Measurements from ENCODE around the gene FMOD.
A peak's percentile ranks its signal among the peaks of the same experiment; 100 is the strongest.

FMOD gene

DNA sequence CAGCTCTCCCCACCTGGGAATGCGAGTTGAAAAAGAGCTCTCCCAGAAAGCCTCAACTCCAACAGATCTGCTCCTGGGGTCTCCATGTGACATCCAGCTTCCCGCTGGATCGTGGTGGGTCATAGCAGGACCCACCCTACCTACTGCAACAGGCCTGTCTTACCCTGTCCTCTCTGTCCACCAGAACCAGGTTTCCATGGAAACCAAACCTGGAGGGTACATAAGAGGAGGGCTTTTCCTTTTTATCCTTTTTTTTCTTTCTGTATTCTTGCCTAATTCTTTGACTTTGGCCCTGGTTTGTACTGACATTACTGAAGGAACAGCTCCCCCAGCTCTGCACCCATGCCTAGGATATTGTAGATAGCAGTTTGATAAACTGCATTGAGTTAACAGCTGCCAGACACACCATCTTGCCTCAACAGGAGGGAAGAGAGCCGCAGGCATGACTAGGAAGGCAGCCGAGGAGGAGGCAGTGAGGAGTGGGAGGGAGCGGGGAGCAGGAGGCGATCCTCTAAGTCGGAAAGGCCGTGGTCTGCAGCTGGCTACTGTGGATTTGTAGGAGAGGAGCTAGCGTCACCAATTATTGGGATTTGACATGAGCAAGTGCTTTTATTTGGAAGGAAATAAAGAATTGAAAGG, 9.7 kb upstream of the FMOD start:
- no peak for DNase-seq

DNA sequence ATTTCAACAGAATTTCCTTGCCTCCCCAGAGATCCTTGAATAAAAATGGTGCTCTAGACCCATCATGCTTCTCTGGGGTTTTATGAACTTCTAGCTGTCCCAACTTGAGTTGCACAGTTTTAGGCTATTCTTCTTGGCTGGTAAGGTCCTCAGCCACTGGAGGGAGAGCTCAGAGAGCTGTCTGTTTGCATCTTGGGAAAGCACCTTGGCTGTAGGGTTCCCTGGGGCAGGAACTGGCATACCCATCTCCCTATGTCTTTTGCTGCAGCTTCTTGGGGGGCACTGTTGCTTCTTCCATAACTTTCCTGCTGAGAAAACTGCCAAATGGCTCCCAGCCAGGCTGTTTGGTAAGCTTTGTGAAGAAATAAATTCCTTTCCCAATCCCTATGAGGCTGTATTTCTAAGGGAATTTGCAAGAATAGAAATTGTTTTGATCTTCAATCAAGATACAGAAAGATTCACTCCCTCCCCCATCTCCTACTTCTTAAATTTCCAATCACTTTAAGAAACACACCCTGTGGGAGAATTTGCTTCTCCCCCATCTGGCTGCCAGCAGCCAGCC, 8.2 kb upstream of the FMOD start:
- DNase-seq = no peak

DNA sequence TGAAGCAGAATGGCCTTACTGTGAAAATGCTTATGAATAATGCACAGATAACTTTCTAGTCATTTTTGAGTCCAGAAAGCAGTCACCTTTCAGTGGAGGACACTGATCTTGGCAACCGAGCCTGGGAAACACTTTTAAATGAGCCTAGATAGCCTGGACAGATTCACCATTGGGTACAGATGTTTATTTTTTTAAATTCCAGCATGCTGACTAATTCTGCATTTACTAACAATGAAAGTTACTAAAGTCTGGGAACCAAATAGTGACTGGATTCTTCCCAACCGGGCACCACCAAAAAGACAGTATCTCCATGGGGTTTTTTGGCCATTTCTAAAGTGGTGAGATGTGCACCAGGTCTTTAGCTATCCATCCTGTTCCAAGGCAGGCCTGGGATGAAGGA, 3.3 kb upstream of the FMOD start:
- no peak for DNase-seq

DNA sequence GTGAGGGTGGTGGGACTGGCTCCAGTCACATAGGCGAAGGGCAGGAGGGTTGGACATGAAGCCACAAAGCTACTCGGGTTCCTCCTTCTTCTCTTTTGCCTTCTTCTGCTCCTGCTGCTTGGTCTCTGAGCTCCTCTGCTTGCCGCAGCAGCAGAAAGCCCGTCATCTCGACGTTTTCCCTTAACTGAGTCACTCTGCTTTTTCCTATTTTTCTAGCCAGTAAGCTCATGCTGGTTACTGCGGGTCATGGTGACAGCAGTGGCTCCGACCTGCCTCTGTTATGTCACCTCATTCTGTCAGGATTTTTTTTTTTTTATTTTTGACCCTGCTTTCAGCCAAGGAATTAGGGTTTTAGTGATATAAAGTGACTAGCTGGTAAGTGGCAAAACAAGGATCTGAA, 2.6 kb upstream of the FMOD start:
- no peak for DNase-seq

DNA sequence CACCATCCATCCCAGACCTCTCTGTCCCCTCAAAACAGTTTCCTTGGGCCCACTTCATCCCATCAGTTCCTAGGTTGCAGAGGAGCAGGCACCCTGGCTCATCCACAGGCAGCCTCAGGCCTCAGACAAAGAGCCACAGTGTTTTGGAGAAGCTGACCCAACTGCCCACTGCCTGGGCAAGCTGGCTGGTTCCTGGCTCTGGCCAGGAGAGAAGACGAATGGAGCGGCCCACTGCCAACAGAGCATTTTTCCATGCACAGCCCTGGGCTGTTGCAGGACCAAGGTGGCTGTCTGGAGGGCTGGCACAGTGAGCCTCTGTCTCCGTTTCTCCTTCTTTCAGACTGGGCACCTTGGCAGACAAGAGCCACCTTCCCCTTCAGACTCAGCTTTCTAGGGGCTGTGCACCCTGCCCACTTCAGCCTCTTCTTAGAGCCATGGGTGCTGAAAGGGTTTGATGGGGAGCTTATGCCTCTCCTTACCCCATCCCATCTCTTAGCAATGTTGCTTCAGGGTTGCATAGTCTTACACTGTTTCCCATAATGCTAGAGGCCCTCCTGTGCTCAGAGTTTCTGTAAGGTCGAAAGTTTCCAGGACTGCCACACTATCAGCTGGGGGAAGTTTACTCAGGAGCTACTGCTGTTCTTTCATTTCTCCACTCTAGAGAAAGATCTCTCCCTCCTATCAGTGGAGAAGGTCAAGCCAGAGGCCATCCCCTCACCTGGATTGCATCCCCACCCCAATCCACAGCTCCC, 973 bp downstream of the FMOD start:
- DNase-seq = no peak

DNA sequence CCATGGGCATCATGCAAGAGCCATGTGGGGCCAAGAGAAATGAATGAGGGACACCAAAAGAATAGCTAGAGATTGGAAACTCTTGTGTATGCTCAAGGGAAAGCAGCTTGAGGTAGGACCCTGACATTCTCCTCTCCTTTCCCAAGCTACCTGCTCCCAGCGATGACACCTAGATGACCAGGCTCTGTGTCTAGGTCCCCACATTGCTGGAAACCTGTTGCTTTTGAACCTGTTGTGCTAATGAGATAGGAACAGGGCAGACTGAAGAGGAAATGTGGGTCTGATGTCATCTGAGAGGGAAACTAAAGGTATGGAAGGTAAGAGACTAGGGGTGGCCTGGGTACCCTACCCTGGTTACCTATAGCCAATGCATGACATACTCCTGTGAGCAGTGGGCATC, 1.8 kb downstream of the FMOD start:
- DNase-seq = no peak

DNA sequence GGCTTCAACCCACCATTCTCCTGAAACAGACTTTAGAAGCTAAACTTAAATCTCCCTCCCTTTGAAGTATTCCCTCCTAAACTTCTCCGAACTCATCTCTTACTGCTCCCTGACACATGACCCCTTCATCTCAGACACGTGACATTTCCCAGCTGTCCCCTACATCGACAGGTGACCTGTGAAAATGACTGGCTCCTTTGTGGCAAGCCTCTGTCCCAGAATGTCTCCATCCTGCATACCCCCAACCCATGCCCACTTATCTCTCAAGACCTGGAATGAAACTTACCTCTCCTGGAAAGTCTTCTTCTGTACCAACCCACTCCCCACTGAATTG, 4.2 kb downstream of the FMOD start:
- no peak for DNase-seq

DNA sequence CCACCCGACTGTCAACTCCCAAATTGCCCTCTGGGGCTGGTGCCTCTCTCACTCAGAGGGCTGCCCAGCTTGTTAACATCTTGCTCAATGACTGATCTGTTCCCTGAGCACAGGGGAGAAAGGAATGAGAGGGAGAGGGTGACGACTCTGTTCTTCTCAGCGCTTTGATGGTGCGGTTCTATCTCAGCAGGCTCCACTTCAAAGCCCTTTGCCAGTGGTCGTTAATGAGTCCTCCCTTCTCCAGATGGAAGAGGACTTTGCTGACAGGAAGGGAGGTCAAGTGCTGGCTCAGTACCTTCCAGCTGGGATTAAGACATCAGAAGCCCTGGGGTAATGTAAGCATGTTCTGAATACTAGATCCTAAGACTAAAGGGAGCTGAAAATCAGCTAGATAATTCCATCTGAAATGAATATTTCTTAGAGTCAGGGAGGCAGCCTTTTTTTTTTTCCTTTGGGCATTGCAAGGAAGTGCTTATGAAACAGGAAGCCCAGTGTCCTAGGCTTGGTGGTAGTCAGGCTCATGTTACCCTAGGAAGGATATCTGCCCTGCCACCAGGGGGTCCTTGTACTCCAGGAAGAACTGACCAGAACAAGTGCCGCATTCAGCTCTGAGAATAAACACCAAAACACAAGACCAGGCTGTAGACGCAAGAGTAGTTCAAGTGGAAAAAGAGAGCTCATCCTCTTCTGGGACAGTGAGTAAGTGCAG, 4.7 kb downstream of the FMOD start:
- DNase-seq = peak; percentile 17

DNA sequence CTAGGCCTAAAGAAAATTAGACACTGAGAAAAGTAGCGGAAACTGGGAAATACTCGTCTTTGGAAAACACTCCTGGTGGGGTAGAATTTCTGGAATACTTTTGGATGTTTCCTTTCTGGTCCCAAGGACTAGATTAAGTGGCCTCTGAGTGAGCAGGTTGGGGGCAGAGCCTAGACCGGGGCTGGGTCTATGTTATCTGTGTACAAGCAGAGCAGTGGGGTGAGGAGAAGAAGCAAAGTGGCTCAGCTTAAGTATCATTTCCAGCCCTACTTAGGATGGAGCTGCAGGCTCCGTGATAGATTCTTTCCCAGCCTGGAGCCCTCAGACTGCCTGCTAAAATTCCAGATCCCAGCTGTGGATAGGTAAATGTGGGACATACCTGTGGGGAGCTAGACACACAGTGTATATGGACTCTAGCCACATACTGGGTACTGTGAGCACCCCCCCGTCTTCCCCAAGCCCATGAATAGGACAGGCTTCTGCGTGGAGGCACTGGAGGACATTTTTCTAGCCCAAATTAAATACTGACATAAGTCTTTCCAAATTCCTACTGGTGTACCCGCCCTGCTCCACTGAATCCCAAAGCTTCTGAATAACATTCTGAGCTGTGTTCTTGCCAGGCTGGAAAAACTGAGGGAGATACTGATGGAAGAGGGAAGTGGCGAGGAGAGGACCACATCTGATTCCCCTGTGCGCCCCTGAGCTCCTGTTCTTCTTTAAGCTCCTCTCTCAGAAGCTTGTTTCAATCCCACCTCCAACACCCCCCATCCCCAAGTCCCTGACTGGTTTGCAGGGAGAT, 6.8 kb downstream of the FMOD start:
- no peak for DNase-seq

DNA sequence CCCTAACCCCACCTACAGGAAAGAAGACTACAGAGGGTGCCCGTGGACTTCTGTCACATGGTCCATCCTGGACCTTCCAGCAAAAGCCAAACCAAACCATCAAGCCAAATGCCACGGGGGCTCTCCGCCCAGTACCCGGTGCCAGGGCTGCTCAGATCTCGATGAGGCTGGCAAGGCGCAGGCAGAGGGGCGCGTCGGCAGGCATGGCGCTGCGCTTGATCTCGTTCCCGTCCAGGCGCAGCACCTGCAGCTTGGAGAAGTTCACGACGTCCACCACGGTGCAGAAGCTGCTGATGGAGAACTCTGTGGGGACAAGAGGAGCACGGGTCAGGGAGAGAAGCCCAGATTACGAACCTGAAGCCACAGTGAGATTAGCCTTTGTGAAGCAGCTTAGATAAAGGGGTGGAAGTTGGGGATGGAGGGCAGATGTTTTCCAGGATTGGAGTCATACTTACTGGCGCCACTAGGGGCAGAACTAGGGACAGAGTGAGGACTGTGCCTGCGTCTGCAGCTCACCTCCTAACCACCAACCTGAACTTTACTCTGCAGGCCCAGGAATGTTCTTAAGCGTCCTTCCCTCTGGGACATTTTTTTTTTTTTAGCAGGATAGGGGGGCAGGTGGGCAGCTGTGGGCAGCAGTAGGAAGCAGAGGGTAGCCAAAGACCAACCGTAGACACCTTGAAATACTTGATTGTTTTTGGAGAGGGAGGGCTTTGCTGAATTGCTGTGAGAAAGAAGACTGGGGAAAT, 8.6 kb downstream of the FMOD start:
- no peak for DNase-seq

DNA sequence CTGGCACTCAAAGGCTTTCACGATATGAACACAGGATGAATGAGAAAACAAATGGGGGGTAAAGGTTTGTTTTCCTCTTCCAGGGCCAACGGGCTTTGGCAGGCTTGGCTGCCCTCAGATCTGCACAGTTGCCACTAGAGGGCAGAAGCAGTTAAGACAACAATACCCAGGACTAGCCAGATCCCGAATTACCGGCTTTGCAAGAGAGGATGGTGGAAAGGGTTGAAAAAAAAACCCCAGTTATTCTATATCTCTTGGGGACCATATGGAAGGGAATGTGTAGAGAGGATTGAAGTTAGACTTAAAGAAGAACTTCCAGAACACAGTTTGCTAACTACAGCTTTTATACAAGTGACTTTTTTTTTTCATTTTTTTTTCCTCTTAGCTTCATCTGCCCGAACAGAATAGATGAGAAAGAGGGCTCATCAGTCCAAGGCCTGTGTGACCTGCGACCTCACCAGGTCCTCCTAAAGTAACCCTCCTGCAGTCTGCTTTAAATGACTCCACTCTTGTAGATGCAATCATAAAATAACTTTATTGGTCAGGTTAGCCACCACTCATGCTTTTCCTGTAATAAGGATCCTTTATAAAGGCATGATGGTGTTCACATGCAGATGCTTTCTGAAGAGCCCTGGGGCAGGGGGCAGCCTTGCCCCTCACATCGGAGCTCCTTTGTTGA, 10.7 kb downstream of the FMOD start:
- DNase-seq = peak; percentile 43

DNA sequence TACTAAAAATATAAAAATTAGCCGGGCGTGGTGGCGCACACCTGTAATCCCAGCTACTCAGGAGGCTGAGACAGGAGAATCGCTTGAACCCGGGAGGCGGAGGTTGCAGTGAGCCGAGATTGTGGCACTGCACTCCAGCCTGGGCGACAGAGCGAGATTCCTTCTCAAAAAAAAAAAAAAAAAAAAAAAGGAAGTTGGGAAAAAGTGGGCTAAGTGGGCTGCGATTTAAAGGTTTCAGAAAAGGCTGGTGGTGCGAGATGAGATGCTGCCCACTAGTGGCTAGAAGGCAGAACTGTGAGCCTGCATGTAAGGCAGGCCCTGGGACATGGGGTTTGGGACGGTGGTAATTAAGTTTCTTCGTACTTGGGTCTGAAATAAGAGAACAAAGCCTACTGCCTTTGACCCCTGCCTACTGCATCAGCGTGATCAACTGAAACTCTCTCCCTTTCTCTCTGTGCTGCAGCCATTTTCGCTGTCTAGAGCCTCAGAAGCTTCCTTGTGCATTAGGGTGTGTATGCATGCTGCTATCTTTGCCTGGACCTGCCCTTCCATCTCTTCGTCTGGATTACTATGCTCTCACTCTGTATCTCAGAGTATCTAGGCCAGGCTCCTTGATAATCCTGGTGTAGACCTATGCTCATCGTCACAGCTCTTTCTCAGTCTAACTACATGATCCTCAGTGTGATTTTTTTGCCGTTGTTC, 12.4 kb downstream of the FMOD start:
- no peak for DNase-seq

DNA sequence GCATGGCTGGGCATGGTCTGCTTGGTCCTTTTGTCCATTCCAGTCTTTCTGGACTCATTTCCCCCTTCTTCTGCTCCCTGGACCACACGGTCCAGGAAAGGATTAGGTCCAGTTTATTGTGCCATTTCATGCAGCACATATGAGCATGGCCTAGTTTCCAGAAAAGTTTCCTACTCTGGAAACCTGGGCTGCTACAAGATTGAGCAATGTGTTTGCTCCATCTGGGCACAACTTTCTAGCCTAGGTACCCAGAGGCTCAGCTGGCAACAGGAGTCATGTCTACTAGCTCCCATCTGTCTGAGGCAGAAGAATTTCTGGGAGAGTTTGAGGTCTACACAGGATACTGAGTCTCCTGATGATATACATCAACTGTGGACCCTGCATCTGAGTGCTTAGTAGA, 14.8 kb downstream of the FMOD start:
- no peak for DNase-seq

DNA sequence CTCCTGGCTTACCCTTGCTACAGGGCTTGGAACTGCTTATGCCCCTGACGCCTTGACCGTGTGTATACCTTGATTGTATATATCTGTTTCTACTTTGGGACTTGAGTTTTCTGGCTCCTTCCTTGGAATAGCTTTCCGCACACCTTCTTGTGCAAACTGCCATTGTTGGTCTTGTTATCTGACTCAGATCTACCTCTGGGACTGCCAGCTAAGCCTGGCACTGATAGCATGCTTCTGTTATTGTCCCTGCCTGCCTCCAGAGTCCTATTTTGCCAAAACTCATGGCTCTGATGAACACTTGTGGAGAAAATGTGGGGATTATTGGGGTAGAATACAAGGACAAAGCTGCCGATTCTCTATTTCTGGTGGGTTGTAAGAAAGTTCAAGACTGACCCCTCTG, 15.4 kb downstream of the FMOD start:
- no peak for DNase-seq

DNA sequence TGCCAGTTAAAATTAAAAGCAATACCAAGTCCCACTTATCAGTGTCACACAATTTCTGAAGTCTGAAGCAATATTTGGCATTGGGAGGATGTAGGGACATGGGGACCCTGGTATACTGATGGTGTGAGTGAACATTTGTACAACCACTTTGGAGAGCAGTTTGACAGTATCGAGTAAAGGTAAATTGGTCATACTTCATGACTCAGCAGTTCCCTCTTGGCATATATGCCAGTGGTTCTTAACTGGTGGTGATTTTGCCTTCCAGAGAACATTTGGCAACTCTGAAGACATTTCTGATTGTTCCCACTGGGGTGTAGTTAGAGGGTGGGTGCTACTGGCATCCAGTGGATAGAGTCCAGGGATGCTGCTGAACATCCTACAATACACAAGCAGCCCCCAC, 19.7 kb downstream of the FMOD start:
- no peak for DNase-seq

DNA sequence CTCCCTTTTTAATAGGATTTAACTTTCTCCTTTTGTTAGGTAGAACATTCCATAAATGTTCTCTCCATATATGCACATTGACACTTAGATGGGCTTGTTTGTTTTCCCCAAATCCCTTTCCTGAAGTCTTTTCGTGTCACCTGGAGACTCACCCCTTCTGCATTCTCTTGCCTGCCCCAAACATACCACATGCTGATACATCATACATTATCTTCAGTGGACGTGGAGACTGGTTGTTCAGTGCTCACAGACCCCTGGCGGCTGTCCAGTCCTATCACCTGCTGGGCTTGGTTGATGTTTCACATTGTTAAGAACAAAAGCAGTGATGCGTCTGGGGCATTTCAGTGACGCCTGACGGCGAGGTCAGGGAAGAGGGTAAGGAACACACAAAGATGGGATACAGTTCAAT, 22.2 kb downstream of the FMOD start:
- peak; percentile 26 for DNase-seq

DNA sequence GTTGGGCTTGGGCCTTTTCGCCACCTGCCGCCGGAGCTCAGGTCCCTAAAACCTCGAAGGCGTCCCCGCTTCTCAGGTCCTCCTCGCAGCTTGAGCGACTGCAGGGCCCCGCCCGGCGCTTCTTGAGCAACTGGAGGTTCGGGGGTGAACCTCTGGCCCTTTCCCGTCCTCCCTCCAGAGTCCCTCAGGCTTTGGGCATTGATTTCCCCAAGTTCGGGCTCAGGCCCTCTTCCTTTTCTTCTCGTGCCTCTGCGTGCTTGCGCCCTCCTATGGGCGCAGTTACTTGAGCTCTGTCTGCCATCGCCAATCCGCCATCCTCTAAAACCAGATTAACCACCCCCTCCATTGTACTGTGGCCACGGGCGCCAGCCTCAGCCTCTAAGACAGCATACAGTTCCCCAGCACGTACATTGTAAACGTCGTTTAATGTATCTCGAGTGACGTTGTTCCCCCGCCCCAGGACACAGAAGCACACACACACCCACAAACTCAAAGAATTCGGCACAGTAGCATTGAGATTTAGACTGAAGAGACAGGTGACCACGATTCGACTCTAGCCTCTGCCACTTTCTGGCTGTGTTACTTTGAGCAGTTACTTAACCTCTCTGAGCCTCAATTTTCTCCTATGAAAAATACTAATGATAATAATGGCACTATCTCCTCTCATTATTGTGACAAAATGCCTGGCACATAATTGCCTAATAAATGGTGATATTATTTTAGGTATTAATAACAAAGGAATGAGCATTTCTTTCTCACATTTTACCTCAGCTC, 23.1 kb downstream of the FMOD start:
- DNase-seq = no peak

DNA sequence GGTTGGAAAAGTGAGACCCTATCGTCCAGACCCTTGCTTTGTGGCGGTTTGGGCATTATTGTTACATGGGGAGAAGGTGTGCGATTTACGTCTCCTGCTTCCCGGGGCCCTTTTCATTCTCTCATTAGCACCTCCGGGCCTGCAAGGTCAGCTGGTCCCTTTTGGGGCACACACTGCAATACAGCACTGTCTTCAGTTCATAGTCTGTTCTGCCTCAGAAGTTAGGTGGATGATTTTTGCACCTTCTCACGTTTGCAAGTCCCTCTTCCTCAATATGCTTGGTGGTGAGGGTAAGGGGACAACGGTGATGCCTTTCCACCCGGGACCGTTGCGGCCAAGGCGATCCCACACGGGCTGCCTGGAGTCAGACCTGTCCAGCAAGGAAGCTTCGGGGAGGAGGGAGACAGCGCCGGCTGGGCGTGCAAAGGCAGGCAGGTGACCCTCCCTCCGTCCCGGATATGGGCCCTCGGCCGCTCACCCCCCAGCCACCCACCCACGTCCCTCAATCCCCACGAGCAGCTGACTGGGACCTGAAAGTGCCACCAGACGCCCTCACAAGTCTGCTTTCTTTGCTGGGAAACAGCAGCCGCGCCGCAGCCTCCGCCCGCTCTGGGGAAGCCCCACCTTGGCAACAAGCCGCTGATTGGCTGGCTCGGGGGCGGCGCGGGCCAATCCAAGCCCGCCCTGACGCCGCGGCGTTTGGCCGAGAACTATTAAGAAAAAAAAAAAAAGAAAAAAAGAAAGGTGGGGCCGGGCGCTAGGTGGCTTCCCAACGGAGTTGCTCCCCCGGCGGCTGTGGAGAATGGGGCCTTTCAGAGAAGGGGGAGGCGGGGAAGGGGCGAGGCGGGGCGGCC, 23.9 kb downstream of the FMOD start:
- peak; percentile 90 for DNase-seq

DNA sequence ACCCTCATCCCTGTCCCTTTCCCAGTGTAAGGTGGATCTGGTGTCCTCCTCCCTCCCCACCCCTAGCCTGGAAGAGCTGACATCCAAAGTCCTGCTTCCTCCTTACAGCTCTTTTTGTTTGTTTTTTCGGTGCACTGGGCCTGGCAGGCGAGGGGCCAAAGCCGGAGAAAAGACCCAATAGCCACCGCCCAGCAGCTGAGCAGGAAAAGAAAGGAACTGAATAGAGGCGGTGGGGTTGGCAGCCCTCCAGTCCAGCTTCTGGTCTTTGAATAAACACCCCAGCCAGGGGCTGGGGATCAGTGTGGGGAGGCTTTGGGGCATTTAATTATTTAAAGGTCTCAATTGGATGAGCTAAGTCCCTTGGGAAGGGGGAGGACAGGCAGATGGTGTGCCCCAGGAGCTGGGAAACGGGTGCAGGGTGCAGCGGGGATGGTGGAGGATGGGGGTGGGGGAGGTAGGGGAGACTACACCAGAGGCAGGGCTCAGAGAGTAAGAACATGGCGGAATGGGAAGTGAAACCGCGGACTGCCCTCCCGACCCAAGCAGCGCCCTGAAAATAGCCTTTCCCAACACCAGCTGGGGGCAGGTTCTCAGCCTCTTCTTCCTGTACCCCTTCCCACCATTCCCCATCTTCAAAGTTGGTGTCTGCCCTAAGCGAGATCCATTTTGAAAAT, 25.4 kb downstream of the FMOD start:
- DNase-seq = peak; percentile 69

Data from DMS79 (cell line).